ENCODE measurements around the gene FES.

- no peak for TF ChIP-seq CTCF (IDR thresholded peaks at IDR 0.05 in 4 of 5, conservative IDR thresholded peaks at IDR 0.05 in 1 of 5)
- TF ChIP-seq POLR2A (IDR thresholded peaks at IDR 0.05), result no peak
Observed at GRCh38 chr15:90862964-90863778, 21.1 kb upstream of the FES start.

All from gastrocnemius medialis (tissue), 4 donors.